ENCODE measurements around the gene SLC23A2. TPM values are rescaled to one million over a fixed set of nuclear protein-coding genes. Genes with fewer than 3 reads are reported as not detected.

SLC23A2 gene
- total RNA-seq, 1 donor from 2014 or later = 20.8 TPM

DNA sequence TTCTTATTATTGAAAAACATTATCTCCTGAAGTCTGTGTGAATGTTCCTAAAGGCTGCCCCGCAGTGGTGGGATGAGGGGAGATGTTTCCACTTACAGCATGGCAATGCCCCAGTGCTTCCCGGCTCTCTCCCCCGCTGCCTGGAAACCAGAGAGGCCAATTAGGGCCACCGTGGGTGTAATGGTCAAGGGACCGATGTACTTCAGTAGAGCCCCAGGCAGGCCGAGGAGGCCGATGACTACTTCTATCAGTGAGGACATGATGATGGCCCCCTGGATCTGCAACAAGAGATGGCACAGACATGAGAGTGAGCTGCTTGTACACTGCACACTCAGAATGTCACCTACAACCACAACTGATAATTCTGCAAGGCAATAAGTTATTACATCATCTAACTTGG, 117.8 kb downstream of the SLC23A2 start:
- no peaks in the 10 kb centered on the region for H3K27me3 ChIP-seq (ENCODE audit: insufficient read depth, low read length)
- Mint-ChIP-seq H3K9me3 (ENCODE audit: unreplicated experiment) (no peaks in the 10 kb centered on the region), H3K27ac (ENCODE audit: unreplicated experiment) (no peak overlapping the region), H3K4me3 (ENCODE audit: unreplicated experiment) (no peak overlapping the region), H3K36me3 (ENCODE audit: low read depth, unreplicated experiment) (peaks cover 11% of the 10 kb centered on the region), H3K4me1 (ENCODE audit: low read depth, unreplicated experiment) (peaks cover 10% of the 10 kb centered on the region), H3K27me3 (ENCODE audit: low read depth, unreplicated experiment) (no peaks in the 10 kb centered on the region)
- H3K79me2 ChIP-seq (ENCODE audit: insufficient read depth, low read length) = no peaks in the 10 kb centered on the region
- no peak overlapping the region for H2AFZ ChIP-seq (ENCODE audit: low read depth, low read length)
- H3K4me2 ChIP-seq (ENCODE audit: low read length) = no peak overlapping the region
- H3K9me3 ChIP-seq (ENCODE audit: insufficient read depth, low read depth, low read length) = no peaks in the 10 kb centered on the region
- no peaks in the 10 kb centered on the region for H3K4me1 ChIP-seq (ENCODE audit: insufficient read depth, low read length)
- FAIRE-seq (no peak), DNase-seq (ENCODE audit: low read depth) (no peak)
- no peak overlapping the region for H3K27ac ChIP-seq (ENCODE audit: low read depth, low read length)
- H3K4me3 ChIP-seq (ENCODE audit: insufficient read depth, low read depth, low read length) = no peak overlapping the region
- no peak for TF ChIP-seq EZH2 (IDR thresholded peaks at IDR 0.05; ENCODE audit: insufficient read depth, low read length)
- TF ChIP-seq, protein P1, sequence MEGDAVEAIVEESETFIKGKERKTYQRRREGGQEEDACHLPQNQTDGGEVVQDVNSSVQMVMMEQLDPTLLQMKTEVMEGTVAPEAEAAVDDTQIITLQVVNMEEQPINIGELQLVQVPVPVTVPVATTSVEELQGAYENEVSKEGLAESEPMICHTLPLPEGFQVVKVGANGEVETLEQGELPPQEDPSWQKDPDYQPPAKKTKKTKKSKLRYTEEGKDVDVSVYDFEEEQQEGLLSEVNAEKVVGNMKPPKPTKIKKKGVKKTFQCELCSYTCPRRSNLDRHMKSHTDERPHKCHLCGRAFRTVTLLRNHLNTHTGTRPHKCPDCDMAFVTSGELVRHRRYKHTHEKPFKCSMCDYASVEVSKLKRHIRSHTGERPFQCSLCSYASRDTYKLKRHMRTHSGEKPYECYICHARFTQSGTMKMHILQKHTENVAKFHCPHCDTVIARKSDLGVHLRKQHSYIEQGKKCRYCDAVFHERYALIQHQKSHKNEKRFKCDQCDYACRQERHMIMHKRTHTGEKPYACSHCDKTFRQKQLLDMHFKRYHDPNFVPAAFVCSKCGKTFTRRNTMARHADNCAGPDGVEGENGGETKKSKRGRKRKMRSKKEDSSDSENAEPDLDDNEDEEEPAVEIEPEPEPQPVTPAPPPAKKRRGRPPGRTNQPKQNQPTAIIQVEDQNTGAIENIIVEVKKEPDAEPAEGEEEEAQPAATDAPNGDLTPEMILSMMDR (IDR thresholded peaks at IDR 0.05; ENCODE audit: insufficient read depth, low read depth, low read length) = no peak
- H3K9ac ChIP-seq (ENCODE audit: low read length) = no peak overlapping the region
- no peaks in the 10 kb centered on the region for H3K36me3 ChIP-seq (ENCODE audit: insufficient read depth, low read length)
- H4K20me1 ChIP-seq (ENCODE audit: insufficient read depth, low read length) = no peaks in the 10 kb centered on the region

DNA sequence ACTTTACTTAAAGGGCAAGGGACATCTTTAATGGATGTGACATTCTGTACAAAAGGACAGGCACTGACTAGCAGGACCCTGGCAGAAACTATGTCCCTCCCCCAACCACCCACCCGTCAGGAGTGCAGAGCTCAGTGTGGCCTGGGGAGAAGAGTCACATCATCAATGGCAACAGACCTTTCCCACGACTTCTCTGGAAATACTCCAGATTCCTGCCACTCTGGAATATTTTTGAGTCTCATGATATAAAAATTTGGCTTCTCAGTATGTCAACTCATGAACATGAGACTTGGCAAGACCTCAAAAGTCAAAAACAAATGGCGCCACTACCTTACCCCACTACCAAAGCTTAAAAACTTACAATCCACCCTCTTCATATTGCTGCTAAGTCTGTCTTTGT, 118.3 kb downstream of the SLC23A2 start:
- no peak for FAIRE-seq
- Mint-ChIP-seq H3K4me1 (ENCODE audit: low read depth, unreplicated experiment) (peaks cover 10% of the 10 kb centered on the region), H3K27me3 (ENCODE audit: low read depth, unreplicated experiment) (no peaks in the 10 kb centered on the region)

More for the DNA sequence above, 118.3 kb downstream of the SLC23A2 start:
- no peak overlapping the region for H3K4me3 Mint-ChIP-seq (ENCODE audit: unreplicated experiment)
- H3K36me3 ChIP-seq (ENCODE audit: insufficient read depth, low read length) = no peaks in the 10 kb centered on the region
- H4K20me1 ChIP-seq (ENCODE audit: insufficient read depth, low read length) = no peaks in the 10 kb centered on the region
- TF ChIP-seq, protein P1 (IDR thresholded peaks at IDR 0.05; ENCODE audit: insufficient read depth, low read depth, low read length) = no peak
- TF ChIP-seq EZH2 (IDR thresholded peaks at IDR 0.05; ENCODE audit: insufficient read depth, low read length) = no peak
- no peaks in the 10 kb centered on the region for H3K9me3 ChIP-seq (ENCODE audit: insufficient read depth, low read depth, low read length)
- H3K4me1 ChIP-seq (ENCODE audit: insufficient read depth, low read length) = no peaks in the 10 kb centered on the region
- no peak overlapping the region for H3K4me2 ChIP-seq (ENCODE audit: low read length)
- H3K79me2 ChIP-seq (ENCODE audit: insufficient read depth, low read length) = no peaks in the 10 kb centered on the region
- no peak overlapping the region for H3K9ac ChIP-seq (ENCODE audit: low read length)
- no peak overlapping the region for H3K27ac ChIP-seq (ENCODE audit: low read depth, low read length)
- H3K4me3 ChIP-seq (ENCODE audit: insufficient read depth, low read depth, low read length) = no peak overlapping the region
- H3K36me3 Mint-ChIP-seq (ENCODE audit: low read depth, unreplicated experiment) = peaks cover 11% of the 10 kb centered on the region
- no peaks in the 10 kb centered on the region for H3K27me3 ChIP-seq (ENCODE audit: insufficient read depth, low read length)
- no peak for DNase-seq (ENCODE audit: low read depth)
- H2AFZ ChIP-seq (ENCODE audit: low read depth, low read length) = no peak overlapping the region
- H3K27ac Mint-ChIP-seq (ENCODE audit: unreplicated experiment) = no peak overlapping the region
- no peaks in the 10 kb centered on the region for H3K9me3 Mint-ChIP-seq (ENCODE audit: unreplicated experiment)

All from astrocyte (in vitro differentiated cells and primary cell).